ENCODE measurements around the gene TRAPPC3L. TPM values are rescaled to one million over a fixed set of nuclear protein-coding genes. Genes with fewer than 3 reads are reported as not detected.
"Not testable (repeated sequence)": the region's sequence is repeated elsewhere in the genome, so short reads cannot be mapped to it uniquely, and the experiment has no call there.

The TRAPPC3L gene
- total RNA-seq, 2 donors from 2014 or later = 0.24 TPM

DNA sequence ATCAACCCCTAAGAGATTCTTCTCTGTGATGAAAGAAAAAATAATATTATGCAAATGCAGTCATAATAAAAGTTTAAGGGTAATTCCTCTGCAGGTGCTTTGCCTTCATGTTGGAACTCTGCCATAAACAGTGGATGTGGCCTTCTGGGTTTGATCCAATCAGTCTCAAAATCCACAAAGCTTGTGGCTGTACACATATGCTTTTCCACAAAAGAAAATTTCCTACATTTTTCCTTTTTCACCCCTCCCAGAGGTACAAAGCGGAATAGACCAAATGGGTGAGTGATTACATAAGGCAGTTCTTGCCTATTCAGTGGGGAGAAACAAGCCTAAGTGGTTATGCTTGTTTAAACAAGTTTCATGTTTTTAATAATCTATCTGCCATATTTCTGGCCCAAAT, 17.4 kb downstream of the TRAPPC3L start:
- intact Hi-C loops (cut with DNase I) = no loop called here
- ATAC-seq (no peak), DNase-seq (no peak)

DNA sequence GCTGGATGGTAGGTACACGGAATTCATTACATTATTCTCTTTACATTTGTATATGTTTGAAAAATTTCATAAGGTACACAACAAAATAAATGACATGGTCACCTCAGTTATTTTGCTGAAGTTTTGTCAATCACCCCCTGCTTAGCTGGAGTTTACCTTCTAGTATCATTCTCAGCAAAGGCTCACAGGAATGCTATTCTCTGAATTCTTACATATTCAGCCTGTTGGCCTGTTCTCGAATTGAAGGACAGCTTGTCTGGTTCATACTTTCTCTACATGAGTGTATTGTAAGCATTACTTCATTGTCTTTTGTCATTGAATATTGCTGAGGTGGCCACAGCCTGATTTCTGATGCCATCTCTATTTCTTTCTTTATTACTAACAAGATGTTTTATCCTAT, 21.2 kb downstream of the TRAPPC3L start:
- intact Hi-C loops (cut with DNase I) = no loop called here
- no peak for DNase-seq
- ATAC-seq = no peak

DNA sequence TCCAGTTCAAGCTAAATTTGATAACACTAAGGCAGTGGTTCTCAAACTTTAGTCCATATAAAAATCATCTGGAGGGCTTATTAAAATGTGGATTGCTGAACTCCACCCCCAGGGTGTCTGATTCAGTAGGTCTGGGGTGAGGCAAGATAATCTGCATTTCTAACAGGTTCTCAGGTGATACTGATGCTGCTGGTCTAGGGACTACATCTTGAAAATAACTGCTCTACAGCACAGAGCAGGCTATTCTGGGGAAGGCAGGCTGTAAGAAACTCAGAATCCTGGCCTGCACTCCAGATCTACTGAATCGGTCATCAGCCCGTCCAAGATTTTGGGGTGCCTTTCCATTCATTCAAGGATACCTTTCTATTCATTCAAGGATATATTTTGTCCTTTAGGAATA, 22.6 kb downstream of the TRAPPC3L start:
- DNase-seq = no peak
- no peak for ATAC-seq
- intact Hi-C loops (cut with DNase I) = no loop called here

DNA sequence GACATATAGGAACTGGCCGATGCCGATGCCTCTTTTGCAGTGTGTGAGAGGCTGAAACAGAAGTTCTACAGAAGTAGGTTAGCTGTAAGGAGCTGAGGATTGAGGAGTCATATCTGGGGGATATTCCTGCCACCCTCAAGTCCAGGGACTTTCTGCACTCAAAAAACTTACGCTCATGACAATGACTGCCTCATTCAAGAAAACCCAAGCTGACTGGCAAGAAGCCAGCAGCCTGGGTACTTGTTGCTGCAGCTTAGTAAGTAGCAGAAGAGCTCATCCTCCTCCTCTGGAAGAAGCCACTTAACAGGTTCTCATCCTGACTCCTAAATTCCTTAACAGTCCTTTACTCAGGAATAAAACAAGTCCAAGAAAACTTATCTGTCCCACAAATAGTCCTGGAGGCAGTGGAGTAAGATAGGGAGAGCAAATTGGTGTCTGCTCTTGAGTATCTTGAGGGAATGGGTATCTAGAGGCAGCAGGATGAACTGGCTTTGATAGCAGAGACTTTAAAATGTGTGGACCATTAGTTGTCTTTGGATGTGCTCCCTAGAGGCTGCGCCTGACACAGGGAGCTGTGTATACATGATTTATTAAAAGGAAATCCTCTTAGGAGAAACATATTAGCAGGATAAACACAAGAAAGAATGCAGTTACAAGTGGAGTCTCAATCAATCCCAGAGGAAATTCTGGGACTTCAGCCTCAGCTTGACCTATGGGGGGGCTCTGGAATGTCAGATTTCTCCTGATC, 26.7 kb downstream of the TRAPPC3L start:
- DNase-seq (peak; percentile 37), ATAC-seq (no peak)
- intact Hi-C loops (cut with DNase I) = no loop called here

DNA sequence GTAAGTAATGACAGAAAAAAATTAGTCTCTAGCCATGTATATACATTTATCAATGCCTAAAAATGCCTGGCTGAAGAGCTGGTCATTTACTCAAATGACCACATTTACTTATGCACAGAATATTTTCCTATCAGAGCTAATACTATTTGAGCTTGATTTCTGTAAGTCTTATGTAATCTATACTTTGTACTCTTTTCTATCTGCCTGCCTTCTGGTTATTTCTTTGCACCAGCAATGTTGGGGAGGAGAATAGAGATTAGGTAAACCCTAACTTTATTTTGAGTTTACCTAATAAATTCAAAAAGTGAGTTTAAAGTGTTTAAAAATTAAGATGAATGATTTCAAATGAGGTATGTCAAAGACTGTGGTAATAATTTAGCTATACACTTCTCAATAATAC, 30.3 kb downstream of the TRAPPC3L start:
- intact Hi-C loops (cut with DNase I) = no loop called here
- DNase-seq (no peak), ATAC-seq (no peak)

DNA sequence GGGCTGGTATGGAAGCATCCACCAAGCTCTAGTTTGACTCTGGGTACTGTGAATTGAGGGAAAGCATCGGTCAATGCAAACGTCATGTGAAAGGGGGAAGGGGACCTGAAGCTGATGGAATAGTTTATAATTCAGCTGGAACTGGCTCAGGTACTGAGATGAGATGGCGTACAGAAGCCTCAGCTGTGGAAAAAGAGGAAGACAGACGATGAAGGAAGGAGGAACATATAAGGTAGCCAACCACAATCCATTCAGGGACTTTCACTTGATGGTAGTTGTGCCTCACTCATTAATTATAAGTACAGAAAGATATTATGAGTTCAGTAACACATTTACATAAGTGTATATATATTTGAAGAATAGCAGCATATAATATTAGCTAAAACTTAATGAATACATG, 31.4 kb downstream of the TRAPPC3L start:
- intact Hi-C loops (cut with DNase I) = no loop called here
- no peak for ATAC-seq
- DNase-seq = no peak

DNA sequence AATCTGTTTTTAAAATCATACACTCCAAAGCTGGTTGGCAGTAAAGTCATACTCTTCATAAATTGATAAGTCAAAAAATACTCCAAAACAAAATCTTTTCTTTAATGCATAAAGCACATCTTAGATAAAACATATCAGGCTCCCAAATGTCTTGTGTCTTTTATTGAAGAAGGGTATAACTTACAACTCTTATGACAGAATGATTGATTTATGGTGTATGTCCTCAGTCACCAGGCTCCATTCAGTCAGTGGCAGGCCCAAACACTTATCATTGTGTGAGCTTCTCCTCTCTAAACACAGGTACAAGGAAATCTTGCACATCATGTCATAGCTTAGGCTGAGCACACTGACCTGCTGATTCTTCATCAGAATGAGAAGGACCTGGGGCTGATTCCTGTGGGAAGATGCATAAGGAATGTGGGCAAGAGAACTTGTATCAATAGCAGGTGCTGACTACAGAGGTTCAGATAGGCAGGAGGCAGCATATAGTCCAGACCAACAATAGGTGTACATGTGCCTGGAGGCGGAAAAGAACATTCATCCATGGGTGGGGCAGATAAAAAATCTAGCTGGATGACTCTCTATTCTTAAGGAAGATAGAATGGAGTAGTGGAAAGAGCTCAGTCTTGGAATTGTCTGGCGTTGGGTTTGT, 32.1 kb downstream of the TRAPPC3L start:
- DNase-seq = no peak
- intact Hi-C loops (cut with DNase I) = no loop called here
- ATAC-seq = no peak

DNA sequence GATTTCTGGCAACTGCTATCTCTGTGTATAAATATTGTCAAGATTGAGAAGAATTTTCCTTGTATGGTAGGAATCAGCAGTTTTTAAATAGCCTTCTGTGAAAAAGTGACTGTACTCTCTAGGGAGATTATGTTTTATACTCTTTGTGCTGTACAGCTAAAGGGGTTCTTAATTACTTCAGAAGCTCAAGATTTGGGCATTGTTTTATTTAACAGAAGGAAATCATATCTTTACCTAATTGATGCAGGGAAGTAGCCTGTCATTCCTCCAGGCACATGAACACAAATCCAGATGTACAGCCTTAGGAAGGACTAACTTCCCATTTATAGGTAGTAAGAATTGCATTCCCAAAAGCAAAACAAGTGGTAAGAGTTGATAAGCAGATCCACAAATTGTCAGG, 32.8 kb downstream of the TRAPPC3L start:
- intact Hi-C loops (cut with DNase I) = no loop called here
- ATAC-seq (peak in 1 of 2 donors; percentile 20), DNase-seq (no peak)

DNA sequence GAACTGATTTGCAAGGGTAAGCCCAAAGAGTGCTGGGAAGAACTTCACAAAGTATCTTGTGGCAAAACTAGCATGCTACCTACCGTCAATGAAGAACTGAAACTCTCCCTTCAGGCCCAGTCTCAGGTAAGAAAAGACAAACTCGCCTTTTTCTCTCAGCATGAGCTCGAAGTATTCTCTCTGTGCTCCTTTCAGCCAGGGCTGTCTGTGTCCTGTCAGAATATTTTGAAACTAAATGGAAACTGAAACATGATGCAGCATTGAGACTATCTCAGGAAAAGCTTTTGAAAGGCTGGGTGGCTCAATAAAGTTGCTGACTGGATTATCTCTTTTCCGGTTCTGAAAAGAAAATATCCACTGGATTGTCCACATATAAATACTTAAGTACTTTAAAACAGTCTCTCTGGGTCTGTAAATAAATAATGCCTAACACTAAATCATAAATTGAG, 33.3 kb downstream of the TRAPPC3L start:
- ATAC-seq = peak; percentile 49 to 69
- intact Hi-C loops (cut with DNase I) = no loop called here
- no peak for DNase-seq

DNA sequence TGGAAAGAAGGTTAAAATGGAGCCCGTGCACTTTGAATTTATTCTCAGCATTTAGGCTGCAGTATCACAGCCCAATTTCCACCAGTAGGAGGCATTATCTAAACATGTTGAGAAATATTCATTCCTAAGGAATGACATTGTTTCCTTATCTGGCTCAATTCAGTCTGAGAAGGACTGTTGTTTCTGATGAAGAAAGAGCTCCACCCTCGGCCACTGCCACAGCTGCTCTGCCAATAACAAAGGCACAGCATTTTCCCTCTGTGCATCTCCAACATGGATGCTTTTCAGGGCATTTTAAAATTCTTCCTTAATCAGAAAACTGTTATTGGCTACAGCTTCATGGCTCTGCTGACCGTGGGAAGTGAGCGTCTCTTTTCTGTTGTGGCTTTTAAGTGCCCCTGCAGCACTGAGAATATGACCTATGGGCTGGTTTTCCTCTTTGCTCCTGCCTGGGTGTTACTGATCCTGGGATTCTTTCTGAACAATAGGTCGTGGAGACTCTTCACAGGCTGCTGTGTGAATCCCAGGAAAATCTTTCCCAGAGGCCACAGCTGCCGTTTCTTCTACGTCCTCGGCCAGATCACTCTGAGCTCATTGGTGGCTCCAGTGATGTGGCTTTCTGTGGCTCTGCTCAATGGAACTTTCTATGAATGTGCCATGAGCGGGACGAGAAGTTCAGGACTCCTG, 33.9 kb downstream of the TRAPPC3L start, which contains the start of gene CALHM5:
Gene CALHM5 (plus strand): TSS at position 216 of the 687 bp plus-strand sequence. CDS start 58 bp downstream, at position 274.
- intact Hi-C loops (cut with DNase I) = no loop called here
- DNase-seq = peak; percentile 64
- peak; percentile 84 to 93 for ATAC-seq

DNA sequence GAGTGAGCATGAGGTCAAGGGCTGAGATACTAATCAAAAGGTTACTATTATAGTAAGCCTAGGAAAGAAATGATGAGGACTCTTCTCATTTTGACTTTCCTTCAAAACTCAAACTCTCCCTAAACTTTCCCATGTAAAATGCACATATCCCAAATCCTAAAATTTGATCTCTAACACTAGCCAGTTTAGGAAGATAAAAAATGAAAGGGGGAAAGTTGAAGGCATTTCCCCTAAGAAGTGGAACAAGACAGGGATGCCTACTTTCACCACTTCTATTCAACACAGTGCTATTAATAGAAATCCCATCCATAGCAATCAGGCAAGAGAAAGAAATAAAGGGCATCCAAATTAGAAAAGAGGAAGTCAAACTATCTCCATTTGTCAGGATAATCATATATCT, 37.0 kb downstream of the TRAPPC3L start:
- DNase-seq (no peak), ATAC-seq (no peak)
- intact Hi-C loops (cut with DNase I) = no loop called here

DNA sequence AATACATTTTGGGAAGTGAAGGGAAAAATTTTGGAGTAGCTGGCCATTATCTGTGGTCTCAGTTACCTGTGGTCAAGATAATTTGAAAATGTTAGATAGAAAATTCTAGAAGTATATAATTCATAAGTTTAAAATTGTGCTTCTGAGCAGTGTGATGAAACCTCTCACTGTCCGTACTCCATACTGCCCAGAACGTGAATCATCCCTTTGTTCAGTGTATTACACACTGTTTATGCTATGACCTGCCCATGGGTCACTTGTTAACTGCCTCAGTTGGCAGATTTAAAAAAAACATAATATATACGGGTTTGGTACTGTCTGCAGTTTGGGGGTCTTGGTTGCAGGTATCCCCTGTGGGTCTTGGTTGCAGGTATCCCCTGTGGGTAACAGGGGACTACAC, 38.2 kb downstream of the TRAPPC3L start:
- intact Hi-C loops (cut with DNase I) = no loop called here
- DNase-seq (no peak), ATAC-seq (no peak)

DNA sequence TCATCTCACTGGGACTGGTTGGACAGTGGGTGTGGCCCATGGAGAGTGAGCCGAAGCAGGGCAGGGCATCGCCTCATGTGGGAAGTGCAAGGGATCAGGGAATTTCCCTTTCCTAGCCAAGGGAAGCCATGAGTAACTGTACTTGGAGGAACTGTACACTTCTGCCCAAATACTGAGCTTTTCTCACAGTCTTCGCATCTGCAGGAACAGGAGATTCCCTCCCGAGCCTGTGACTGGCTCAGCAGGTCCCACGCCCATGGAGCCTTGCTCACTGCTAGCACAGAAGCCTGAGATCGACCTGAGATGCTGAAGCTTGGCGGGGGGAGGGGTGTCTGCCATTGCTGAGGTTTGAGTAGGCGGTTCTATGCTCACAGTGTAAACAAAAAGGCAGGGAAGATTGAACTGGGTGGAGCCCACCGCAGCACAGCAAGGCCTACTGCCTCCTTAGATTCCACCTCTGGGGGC, 44.5 kb downstream of the TRAPPC3L start:
- intact Hi-C loops (cut with DNase I) = no loop called here
- ATAC-seq (no peak), DNase-seq (no peak)

DNA sequence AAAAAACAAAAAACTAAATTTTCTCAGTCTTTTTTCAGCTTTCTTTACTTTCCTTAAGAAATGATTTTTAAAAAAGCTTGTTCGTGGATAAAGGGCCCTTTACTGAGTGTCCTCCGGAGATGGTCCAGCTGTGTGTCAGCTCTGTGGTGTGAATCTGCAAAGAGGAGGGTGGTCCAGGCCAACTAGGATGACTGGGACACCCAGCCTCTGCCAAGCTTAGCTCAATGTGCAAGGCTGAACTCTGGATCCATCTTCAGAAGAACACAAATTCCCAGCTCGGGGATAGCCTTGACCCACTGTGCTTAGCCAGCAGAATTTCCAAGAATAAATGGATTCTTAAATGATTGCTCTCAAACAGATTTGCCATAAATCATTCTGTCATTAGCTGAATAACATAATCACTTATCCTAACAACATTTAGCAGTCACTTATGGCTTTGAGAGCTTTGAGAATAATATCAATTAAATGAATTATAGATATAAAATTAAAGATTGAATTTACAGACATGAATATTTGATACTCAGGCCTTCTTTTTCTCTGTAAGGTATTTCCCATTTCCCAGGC, 48.3 kb downstream of the TRAPPC3L start:
- DNase-seq (peak; percentile 27), ATAC-seq (peak; percentile 32 to 63)
- intact Hi-C loops (cut with DNase I) = no loop called here

DNA sequence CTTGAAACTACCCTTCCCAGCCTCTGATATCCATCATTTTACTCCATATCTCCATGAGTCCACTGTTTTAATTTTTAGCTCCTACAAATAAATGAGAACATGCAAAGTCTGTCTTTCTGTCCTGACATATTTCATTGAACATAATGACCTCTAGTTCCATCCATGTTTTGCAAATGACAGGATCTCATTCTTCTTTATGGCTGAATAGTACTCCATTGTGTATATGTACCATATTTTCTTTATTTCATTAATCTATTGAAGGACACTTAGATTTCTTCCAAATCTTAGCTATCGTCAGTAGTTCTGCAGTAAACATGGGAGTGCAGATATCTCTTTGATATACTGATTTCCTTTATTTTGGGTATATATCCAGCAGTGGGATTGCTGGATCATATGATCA, 50.3 kb downstream of the TRAPPC3L start:
- DNase-seq; ATAC-seq; intact Hi-C loops (cut with DNase I): not testable (repeated sequence)

DNA sequence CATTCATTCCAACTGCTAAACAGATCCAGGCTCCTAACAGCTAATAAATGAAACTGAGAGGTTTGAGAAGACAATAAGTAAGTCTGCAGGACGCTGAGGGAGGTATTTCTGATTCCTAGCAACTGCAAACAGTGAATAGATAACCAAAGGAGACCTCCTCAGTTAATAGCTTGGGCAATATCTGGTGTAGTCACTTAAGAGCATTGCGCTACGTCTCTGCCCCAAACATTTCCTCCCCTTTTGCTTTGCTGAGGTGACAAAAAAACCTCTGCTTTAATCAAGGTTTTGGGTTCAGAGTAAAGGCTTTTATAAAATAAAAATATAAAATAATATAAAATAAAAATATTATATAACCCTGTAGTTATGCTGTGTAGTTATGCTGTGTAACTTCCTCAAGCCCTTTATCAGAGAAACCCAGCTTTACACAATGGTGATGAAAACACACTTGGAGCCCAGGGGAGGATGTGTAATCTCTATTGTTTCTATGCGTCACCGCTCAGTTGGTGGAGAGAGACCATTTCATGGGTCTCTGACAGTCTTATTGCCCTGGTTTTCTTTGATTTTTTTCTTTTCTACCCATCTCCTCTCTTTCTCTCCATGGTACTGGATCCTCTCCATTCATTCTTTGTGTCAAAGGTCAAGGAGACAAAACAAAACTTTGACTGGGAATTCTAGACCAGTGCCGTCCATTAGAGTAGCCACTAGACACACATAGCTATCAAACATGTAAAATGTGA, 53.0 kb downstream of the TRAPPC3L start:
- intact Hi-C loops (cut with DNase I) = no loop called here
- no peak for DNase-seq

DNA sequence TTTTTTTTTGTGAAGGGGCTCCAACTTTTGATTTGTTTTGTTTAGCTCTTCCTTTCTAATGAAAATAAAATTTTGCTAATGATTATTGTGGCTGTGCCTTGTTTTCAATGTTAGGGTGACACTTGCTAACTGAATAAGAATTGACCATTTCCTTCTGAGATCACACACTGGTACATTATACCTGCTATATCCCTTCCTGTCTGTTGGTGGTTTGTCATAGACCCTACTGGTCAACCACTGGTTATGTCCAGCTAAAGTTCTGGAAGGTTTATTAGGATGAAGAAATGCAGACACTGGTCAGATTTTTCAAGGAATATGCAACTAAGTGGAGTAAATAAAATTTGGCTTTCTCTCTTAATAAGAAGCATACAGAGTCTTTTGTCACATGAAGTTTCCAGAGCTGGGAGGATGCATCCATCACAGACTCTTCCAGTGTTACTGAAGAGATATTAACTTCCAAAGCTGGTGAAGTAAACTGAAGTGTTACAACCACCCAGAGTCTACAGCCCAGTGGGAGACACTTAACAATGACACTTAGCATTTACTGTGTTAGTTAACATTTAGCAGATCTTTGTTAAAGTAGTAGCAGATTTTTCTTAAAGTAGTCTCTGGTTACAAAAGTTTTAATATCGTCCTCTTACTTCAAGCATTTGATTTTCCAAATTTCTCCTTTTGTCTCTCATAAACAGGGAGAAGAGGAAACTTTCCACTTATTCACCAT, 53.7 kb downstream of the TRAPPC3L start:
- intact Hi-C loops (cut with DNase I) = no loop called here
- DNase-seq (no peak), ATAC-seq (no peak)

More for the DNA sequence above, 53.0 kb downstream of the TRAPPC3L start:
- ATAC-seq = no peak

DNA sequence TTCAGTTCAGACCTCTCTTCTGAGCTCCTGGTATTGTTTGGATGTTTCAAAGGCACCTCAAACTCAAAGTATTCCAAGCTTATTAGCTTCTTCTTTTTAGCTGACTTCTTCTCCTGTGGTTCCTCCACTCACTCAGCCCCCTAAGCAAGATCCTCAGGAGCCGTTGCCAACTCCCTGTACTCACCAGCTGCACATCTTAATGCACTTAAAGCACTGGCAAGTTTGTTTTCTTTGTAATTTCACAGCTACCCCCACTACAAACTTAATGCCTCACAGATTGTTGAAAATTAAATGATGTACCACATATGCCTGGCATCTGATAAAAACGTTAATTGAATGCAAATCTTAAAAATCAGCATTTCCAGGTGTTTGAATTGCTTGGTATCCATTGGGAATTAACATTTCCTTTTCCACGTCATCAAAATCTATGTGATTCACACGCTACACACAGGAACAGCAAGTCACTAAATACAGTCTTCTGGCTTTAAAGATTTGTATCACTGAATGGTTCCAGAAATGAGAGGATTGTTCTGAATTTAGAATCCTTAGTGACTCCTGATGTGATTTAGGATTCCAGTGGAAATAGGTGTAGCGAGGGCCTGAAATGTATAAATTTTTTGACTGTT, 59.8 kb downstream of the TRAPPC3L start:
- intact Hi-C loops (cut with DNase I) = no loop called here
- no peak for DNase-seq
- no peak for ATAC-seq
